GM19238 (cell line): ENCODE measurements around the gene GALNT9.

Experiments used
- DNase-seq: peaks from one replicate; pipeline ENCODE4 v3.0.0; 2011; ENCODE audit warnings: low spot score; ENCODE audit not compliant: insufficient read length

GALNT9 gene

GRCh38 chr12:132344601-132345000, 15.2 kb upstream of the GALNT9 start:
- no peak for DNase-seq

DNA sequence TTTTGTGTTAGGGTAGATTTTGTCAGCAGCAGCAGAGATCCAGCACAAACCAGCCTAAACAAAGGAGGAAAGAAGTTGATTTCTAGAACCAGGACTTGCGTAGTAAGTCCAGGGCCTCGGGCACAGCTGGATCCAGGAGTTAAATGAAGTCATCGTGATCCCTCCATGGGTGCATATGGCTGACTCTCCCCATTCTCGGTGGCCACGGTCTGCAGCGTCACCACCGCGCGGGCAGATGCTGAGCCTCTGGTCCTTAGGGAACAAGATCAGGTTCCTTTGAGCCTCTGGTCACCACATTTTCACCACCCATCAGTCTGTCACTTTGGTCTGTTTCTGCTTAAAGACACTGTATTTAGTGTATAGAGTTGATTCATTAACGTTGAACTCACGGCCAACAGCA, 14.8 kb upstream of the GALNT9 start:
- DNase-seq: no peak

DNA sequence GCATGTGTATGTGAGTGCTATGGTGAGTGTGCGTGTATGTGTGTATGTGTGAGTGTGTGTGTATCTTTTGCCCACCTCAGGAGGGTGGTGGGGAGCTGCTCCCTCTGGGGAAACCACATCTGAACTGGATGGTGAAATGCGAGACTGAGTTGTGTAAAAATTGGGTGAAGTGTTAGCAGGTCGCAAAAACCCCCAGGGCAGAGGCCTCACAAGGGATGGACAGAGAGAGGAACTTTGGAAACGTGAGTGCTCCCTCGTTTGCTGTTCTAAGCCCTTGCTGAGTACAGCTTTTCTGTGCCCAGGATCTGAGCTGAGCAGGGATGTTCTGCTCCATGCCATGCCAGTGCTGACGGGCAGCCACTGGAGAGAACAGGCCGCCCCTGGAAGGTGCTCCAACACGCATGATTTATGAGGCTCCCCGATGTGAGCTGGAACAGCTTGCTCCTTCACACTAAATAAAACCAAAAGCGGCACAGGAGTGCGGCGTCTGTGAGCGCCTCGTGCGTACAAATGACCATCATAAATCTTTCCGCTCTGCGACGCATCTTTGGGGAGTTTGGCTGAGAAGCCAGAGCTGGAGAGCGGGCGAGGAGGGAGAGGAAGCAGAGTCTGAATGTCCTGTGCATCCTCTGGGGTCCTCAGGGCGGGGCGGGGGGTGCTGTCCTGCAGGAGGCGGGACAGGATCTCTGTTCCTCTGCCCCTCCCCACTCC, 14.1 kb upstream of the GALNT9 start:
- no peak for DNase-seq

- DNase-seq: no peak
Measured at GRCh38 chr12:132342251-132343227, 13.2 kb upstream of the GALNT9 start.

- DNase-seq: no peak
Measured at GRCh38 chr12:132341318-132342050, 12.1 kb upstream of the GALNT9 start.

DNA sequence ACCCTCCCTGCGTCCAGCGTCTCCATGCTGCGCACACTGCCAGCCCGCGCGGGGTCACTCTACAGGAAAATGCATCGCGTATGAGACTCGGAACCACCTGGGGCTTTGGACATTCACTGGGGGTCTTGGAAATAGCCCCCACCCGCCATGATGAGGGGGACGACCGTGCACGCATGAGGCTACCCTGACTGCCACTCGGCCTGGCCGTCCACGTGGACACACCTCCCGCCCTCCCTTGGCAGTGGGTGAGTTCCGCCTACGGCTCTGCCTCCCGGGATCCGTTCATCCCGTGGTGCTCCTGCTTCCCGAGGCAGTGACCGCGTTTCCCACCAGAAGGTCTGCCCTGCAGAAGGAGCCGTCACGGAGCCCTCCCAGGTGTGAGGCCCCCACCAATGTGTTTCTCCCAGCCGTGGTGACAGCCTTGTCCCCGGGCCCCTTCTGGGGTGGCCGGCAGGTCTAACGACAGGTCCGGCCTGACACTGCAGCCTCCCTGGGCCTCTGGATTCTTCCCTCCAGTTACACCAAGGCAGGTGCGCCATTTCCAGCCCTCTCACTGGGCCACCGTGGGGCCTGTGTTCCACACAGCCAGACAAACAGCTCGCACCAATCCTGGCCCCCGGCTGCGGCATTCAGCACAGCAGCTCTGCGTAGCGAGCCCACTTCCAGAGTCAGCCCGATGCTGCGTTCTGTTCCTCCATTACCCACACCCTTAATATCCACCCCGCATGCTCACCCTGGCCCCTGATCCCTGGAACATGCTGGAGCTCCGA, 11.1 kb upstream of the GALNT9 start:
- no peak for DNase-seq

- DNase-seq: no peak
Measured at GRCh38 chr12:132339856-132340255, 10.5 kb upstream of the GALNT9 start.

DNA sequence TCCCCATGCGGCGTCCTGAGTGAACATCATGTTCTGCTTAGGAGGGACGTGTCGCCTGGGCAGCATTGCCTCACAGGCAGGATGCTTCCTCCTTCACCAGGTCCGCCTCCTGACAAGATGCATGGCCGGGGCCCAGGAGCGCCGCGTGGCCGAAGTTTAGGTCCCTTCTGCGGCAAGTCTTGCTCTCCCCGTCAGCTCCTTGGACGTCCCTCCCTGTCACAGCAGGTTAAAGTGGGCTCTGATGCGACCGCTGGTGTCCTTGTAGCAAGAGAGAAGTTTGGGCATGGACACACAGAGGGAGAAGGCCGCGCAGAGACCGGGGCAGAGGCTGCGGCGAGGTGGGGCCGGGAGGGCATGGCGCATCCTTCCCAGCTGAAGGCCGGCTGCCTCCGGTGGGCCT, 9.4 kb upstream of the GALNT9 start:
- DNase-seq: no peak

- no peak for DNase-seq
Measured at GRCh38 chr12:132338311-132338710, 8.9 kb upstream of the GALNT9 start.

DNA sequence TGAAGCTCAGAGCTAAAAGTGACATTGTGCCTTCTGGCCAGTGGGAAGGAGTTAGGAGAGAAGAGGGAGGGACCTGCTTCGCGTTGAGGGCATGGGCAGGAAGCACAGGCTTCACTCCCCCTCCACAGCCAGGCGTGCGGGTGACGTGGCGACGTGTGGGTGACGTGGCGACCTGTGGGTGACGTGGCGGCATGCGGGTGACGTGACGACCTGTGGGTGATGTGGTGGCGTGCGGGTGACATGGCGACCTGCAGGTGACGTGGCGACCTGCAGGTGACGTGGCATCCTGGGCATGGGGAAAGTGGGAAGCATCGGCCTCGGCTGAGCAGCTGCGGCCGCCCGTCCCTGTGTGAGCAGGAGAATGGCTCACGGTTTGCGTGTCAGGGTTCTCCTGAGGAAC, 8.2 kb upstream of the GALNT9 start:
- DNase-seq: no peak

DNA sequence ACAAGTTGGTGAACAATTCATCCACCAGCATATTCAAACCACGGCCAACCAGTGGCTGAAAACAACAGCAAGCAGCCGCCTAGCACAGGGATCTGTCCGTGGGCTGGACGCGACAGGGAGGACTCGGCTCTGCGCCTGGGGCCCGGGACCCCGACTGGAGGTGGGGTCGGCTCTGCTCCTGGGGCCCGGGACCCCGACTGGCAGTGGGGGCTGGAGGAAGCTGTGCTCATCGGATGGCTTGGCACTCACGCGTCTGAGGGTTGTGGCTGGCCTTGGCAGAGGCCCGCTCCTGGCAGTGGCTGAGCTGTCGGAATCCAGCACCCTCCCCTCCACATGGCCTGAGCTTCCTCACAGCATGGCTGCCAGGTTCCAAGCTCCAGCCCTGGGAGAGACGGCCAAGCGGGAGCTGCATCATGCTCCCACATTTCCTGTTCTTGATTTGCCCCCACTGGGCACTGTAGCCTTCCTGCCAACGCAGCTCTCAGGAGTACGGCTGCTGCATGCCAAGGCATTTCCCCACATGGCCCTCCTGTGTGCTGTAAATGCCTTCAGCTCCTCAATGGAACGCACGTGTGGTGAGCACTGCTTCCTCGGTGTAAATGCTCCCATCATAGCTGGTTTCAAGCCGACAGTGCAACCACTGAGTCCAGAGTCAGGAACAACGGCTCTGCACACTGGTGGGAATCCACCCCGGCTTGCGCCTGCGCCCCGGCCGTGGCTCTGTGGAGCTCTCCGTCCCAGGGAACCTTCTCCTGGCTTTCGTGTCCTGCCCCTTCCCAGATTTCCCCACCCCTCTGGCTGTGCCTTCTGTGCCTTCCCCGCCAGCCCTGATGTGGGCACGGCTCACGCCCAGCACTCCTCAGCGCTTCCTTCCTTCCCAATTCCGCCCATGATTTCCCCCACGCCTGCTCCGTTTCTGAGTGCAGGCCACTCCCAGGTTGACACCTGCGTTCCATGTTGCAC, 7.3 kb upstream of the GALNT9 start:
- no peak for DNase-seq

GRCh38 chr12:132335179-132335756, 5.9 kb upstream of the GALNT9 start:
- no peak for DNase-seq

GRCh38 chr12:132333766-132334165, 4.4 kb upstream of the GALNT9 start:
- DNase-seq: no peak

DNA sequence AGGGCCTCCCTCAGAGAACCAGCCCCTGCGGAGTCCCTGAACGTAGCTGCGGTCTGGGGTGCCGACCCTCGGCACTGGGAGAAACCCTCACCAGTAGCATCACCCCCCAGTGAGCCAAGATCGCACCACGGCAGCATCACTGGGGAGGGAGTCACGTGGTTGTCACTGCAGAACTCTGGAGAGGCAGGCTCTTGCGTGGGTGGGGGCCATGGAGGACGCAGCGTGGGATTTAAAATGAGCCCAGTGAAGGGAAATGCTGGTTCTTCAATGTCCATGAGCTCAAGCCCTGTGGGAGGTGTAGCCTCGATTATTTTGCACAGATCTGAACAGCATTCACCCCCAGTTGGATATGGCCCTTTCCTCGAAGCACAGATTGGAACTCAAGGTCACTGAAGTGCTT, 3.9 kb upstream of the GALNT9 start:
- no peak for DNase-seq

GRCh38 chr12:132330549-132330881, 1.1 kb upstream of the GALNT9 start:
- no peak for DNase-seq

- DNase-seq: no peak
Measured at GRCh38 chr12:132329720-132330548, 545 bp upstream of the GALNT9 start.

GRCh38 chr12:132328282-132329029, 933 bp downstream of the GALNT9 start:
- no peak for DNase-seq
